Epidermal melanocyte (primary cell): Measurements from ENCODE around the gene C16orf92.
"Not testable (repeated sequence)": the region's sequence is repeated elsewhere in the genome, so short reads cannot be mapped to it uniquely, and the experiment has no call there.

Experiments used
- DNase-seq: peaks from one replicate; pipeline ENCODE4 v3.0.0; 2011; ENCODE audit warnings: low spot score; ENCODE audit not compliant: insufficient read length

The C16orf92 gene

GRCh38 chr16:30004424-30004776, 18.6 kb upstream of the C16orf92 start:
- no peak for DNase-seq

GRCh38 chr16:30004811-30005242, 18.2 kb upstream of the C16orf92 start:
- no peak for DNase-seq

- peak; percentile 83 for DNase-seq
Measured at GRCh38 chr16:30005341-30006094, 17.5 kb upstream of the C16orf92 start.

GRCh38 chr16:30006095-30006473, 16.9 kb upstream of the C16orf92 start:
- no peak for DNase-seq

- DNase-seq = no peak
Measured at GRCh38 chr16:30006659-30007377, 16.2 kb upstream of the C16orf92 start.

GRCh38 chr16:30007378-30007895, 15.6 kb upstream of the C16orf92 start:
- DNase-seq = no peak

GRCh38 chr16:30009085-30009862, 13.7 kb upstream of the C16orf92 start:
- no peak for DNase-seq

GRCh38 chr16:30009990-30010843, 12.8 kb upstream of the C16orf92 start:
- no peak for DNase-seq

- DNase-seq = no peak
Measured at GRCh38 chr16:30010844-30011713, 11.9 kb upstream of the C16orf92 start, which contains the start of gene DOC2A. DOC2A (minus strand) TSS chr16:30011027; CDS start chr16:30010222, 805 bp downstream.

- DNase-seq = no peak
Measured at GRCh38 chr16:30011714-30012504, 11.1 kb upstream of the C16orf92 start.

GRCh38 chr16:30012598-30012997, 10.4 kb upstream of the C16orf92 start:
- DNase-seq = not testable (repeated sequence)

GRCh38 chr16:30015450-30015849, 7.5 kb upstream of the C16orf92 start:
- DNase-seq = not testable (repeated sequence)

GRCh38 chr16:30016555-30017276, 6.3 kb upstream of the C16orf92 start:
- no peak for DNase-seq

GRCh38 chr16:30017277-30017656, 5.7 kb upstream of the C16orf92 start:
- DNase-seq = no peak

GRCh38 chr16:30017937-30018336, 5.1 kb upstream of the C16orf92 start:
- not testable (repeated sequence) for DNase-seq

GRCh38 chr16:30018731-30019158, 4.3 kb upstream of the C16orf92 start:
- DNase-seq = no peak

- no peak for DNase-seq
Measured at GRCh38 chr16:30023586-30023985, 588 bp downstream of the C16orf92 start.

- no peak for DNase-seq
Measured at GRCh38 chr16:30024451-30024850, 1.5 kb downstream of the C16orf92 start.
